Measurements from ENCODE around the gene PIGC.

- TF ChIP-seq CTCF (IDR thresholded peaks at IDR 0.05; ENCODE audit: low read depth, low read length) (no peak), POLR2A (IDR thresholded peaks at IDR 0.05; ENCODE audit: extremely low read depth, insufficient read length) (peak; percentile 24), MAX (IDR thresholded peaks at IDR 0.05; ENCODE audit: low read depth, low read length) (peak; percentile 74)
Measured at GRCh38 chr1:172473302-172473701, 29.4 kb upstream of the PIGC start.

Data from NB4 (cell line).